HepG2 (cell line): Measurements from ENCODE around the gene FBXO30. TPM values are rescaled to one million over a fixed set of nuclear protein-coding genes. Genes with fewer than 3 reads are reported as not detected.

Experiments used
- ATAC-seq: fragments of 200-7000 bp; cut with Tn5 transposase; 3 replicates; pipeline ENCODE4 v1.9.1; 2020; ENCODE audit warnings: mild to moderate bottlenecking, moderate library complexity
- BruUV-seq: library from RNA; stranded (reverse); fragments of 400-500 nt; replicated peaks from 2 replicates; lab custom pipeline; 2021; lab: Mats Ljungman, UMichigan
- CTCF ChIA-PET: fragments of 300-600 bp; formaldehyde crosslinking; extraction: SDS; loops from one replicate; lab custom pipeline; 2021; ENCODE audit warnings: low total read pairs, inconsistent platforms, low intra/inter-chr PET ratio; lab: Yijun Ruan, JAX
- POLR2A ChIA-PET: fragments of 350-600 bp; sonication (Branson Sonifier 250); formaldehyde crosslinking; loops from one replicate; lab custom pipeline; 2020; ENCODE audit warnings: antibody characterized with exemption, inconsistent platforms; lab: Yijun Ruan, JAX
- DNase-seq: peaks from one replicate; pipeline ENCODE4 v3.0.0-alpha.2; 2015; ENCODE audit warnings: low spot score
- FAIRE-seq: peaks from 3 replicates; lab custom pipeline; 2011; peaks lifted over from hg19 to GRCh38; lab: Jason Lieb, UNC
- H2AFZ ChIP-seq: one replicate; pipeline ENCODE4 v1.6.1; 2011; ENCODE audit warnings: low read length, inconsistent platforms
- H3K27ac ChIP-seq: fragments of 300-600 bp; 3 replicates; pipeline ENCODE4 v1.8.0; 2011; ENCODE audit warnings: mixed run types, mild to moderate bottlenecking, mixed read lengths, low read length, inconsistent platforms; ENCODE audit not compliant: insufficient read depth; ENCODE audit errors: extremely low read length
- H3K27me3 ChIP-seq, 2 experiments: fragments of 200-600 bp in 1 of 2; 2 replicates in 1 of 2; 3 replicates in 1 of 2; pipeline versions ENCODE4 v1.6.0 to v1.8.0; 2011; ENCODE audit warnings: low read length in 2 of 2, mild to moderate bottlenecking in 2 of 2, moderate library complexity in 2 of 2, inconsistent platforms in 1 of 2; ENCODE audit not compliant: insufficient read depth in 2 of 2, control insufficient read depth in 1 of 2
- H3K36me3 ChIP-seq, 2 experiments: fragments of 200-600 bp in 1 of 2; replicated peaks in 1 of 2; 2 replicates in 1 of 2; 3 replicates in 1 of 2; pipeline versions ENCODE4 v1.5.1 to v1.8.0; 2011; ENCODE audit warnings: low read length in 2 of 2, inconsistent platforms in 1 of 2; ENCODE audit not compliant: insufficient read depth in 2 of 2, control insufficient read depth in 1 of 2
- H3K4me1 ChIP-seq: 2 replicates; pipeline ENCODE4 v1.5.1; 2012; ENCODE audit warnings: low read length, inconsistent platforms; ENCODE audit not compliant: insufficient read depth
- H3K4me2 ChIP-seq: 2 replicates; pipeline ENCODE4 v1.6.0; 2011; ENCODE audit warnings: low read depth, low read length, inconsistent platforms
- H3K4me3 ChIP-seq, 3 experiments: fragments of 200-600 bp in 1 of 3; sonication (generic), shearing (Covaris generic) in 1 of 3; replicated peaks in 1 of 3; 2 replicates each; pipeline ENCODE4 v1.5.1; 2011 to 2016; ENCODE audit warnings: low read length in 3 of 3, inconsistent platforms in 2 of 3, low read depth in 2 of 3, mild to moderate bottlenecking in 2 of 3, control low read depth in 1 of 3, mixed read lengths in 1 of 3; ENCODE audit not compliant: insufficient read depth in 1 of 3
- H3K79me2 ChIP-seq: one replicate; pipeline ENCODE4 v1.6.1; 2011; ENCODE audit warnings: low read length, inconsistent platforms; ENCODE audit not compliant: insufficient read depth
- H3K9ac ChIP-seq: 2 replicates; pipeline ENCODE4 v1.6.0; 2011; ENCODE audit warnings: mild to moderate bottlenecking, low read depth, low read length, inconsistent platforms; ENCODE audit not compliant: insufficient read depth
- H3K9me3 ChIP-seq: 2 replicates; pipeline ENCODE4 v1.5.1; 2012; ENCODE audit warnings: mild to moderate bottlenecking, low read length
- H4K20me1 ChIP-seq: 2 replicates; pipeline ENCODE4 v1.6.0; 2011; ENCODE audit warnings: inconsistent platforms, mild to moderate bottlenecking, low read length, moderate library complexity; ENCODE audit not compliant: insufficient read depth
- ATF5 ChIP-seq: sonication (generic); formaldehyde crosslinking; IDR thresholded peaks from 2 replicates; pipeline ENCODE4 v1.4.0; 2020; ENCODE audit warnings: mild to moderate bottlenecking, low read depth, missing genetic modification reagents
- DDIT3 ChIP-seq: sonication (generic); formaldehyde crosslinking; IDR thresholded peaks from 2 replicates; pipeline ENCODE4 v1.4.0; 2020; ENCODE audit warnings: mild to moderate bottlenecking, missing genetic modification reagents
- ETV6 ChIP-seq: sonication (generic); formaldehyde crosslinking; conservative IDR thresholded peaks from 2 replicates; pipeline ENCODE4 v1.4.0; 2020; ENCODE audit warnings: missing genetic modification reagents
- FOXJ3 ChIP-seq: sonication (generic); formaldehyde crosslinking; IDR thresholded peaks from 2 replicates; pipeline ENCODE4 v1.4.0; 2020; ENCODE audit warnings: missing genetic modification reagents, mild to moderate bottlenecking, borderline replicate concordance
- FOXO4 ChIP-seq: sonication (generic); formaldehyde crosslinking; conservative IDR thresholded peaks from 2 replicates; pipeline ENCODE4 v1.8.1; 2023; ENCODE audit warnings: missing genetic modification reagents
- FOXP4 ChIP-seq: sonication (generic); formaldehyde crosslinking; IDR thresholded peaks from 2 replicates; pipeline ENCODE4 v1.4.0; 2020; ENCODE audit warnings: missing genetic modification reagents
- GFI1 ChIP-seq: sonication (generic); formaldehyde crosslinking; IDR thresholded peaks from 2 replicates; pipeline ENCODE4 v1.5.0; 2020; ENCODE audit warnings: missing genetic modification reagents, mild to moderate bottlenecking, borderline replicate concordance
- MAFK ChIP-seq, 2 experiments: IDR thresholded peaks in 1 of 2; conservative IDR thresholded peaks in 1 of 2; 2 replicates each; pipeline ENCODE4 v1.6.1; 2011; ENCODE audit warnings: improper control_type of control experiment in 2 of 2, low read length in 2 of 2
- RFXAP ChIP-seq: sonication (generic); formaldehyde crosslinking; IDR thresholded peaks from 2 replicates; pipeline ENCODE4 v1.4.0; 2020; ENCODE audit warnings: missing genetic modification reagents, borderline replicate concordance
- TBX2 ChIP-seq: sonication (generic); formaldehyde crosslinking; IDR thresholded peaks from 2 replicates; pipeline ENCODE4 v1.5.0; 2020; ENCODE audit warnings: missing genetic modification reagents, mild to moderate bottlenecking, borderline replicate concordance
- TCF7L2 ChIP-seq: IDR thresholded peaks from 2 replicates; pipeline ENCODE4 v1.6.1; 2011; ENCODE audit warnings: mild to moderate bottlenecking, low read depth, low read length, moderate library complexity
- ZNF414 ChIP-seq: sonication (generic); formaldehyde crosslinking; IDR thresholded peaks from 2 replicates; pipeline ENCODE4 v1.5.0; 2020; ENCODE audit warnings: missing genetic modification reagents
- ZNF569 ChIP-seq: sonication (generic); formaldehyde crosslinking; IDR thresholded peaks from 2 replicates; pipeline ENCODE4 v1.5.0; 2020; ENCODE audit warnings: mild to moderate bottlenecking, missing genetic modification reagents, moderate library complexity, borderline replicate concordance
- ZNF740 ChIP-seq: sonication (generic); formaldehyde crosslinking; IDR thresholded peaks from 2 replicates; pipeline ENCODE4 v1.4.0; 2020; ENCODE audit warnings: missing genetic modification reagents
- ZNF83 ChIP-seq: sonication (generic); formaldehyde crosslinking; IDR thresholded peaks from 2 replicates; pipeline ENCODE4 v1.4.0; 2020; ENCODE audit warnings: missing genetic modification reagents, mild to moderate bottlenecking, borderline replicate concordance
- ZSCAN12 ChIP-seq: sonication (generic); formaldehyde crosslinking; IDR thresholded peaks from 2 replicates; pipeline ENCODE4 v1.9.0; 2021; ENCODE audit warnings: mild to moderate bottlenecking, missing genetic modification reagents
- WGBS: methylation state at CpG from one replicate; pipeline ENCODE4 v1.1.6; 2017; ENCODE audit warnings: low lambda C conversion rate; 5-methylcytosine and 5-hydroxymethylcytosine counted together
- in situ Hi-C: cut with HindIII; loops from 2 replicates; pipeline ENCODE4 v1.10.0; 2017; ENCODE audit warnings: low pct_unique_long_range_greater_than_20kb; ENCODE audit not compliant: extremely low pct_ligation_motif_present
- intact Hi-C: fragments of 100-400 bp; cut with micrococcal nuclease; formaldehyde crosslinking; loops from one replicate; pipeline ENCODE4 v1.10.0; 2022; ENCODE audit not compliant: unreplicated experiment
- polyA plus RNA-seq, 8 experiments: library from polyadenylated mRNA; depleted of rRNA in 3 of 8; stranded (reverse) in 7 of 8; unstranded in 1 of 8; fragments of >200 nt; fragmentation: Illumina TruSeq in 4 of 8; extraction: Trizol in 4 of 8; gene quantifications; 2 replicates each; pipeline versions ENCODE4 v1.2.1 to v1.2.3, GENCODE V29; 2011 to 2016; ENCODE audit warnings: low read depth in 4 of 8, missing spikeins in 1 of 8, mixed read lengths in 1 of 8; ENCODE audit not compliant: insufficient read depth in 1 of 8
- total RNA-seq, 5 experiments: library from RNA; depleted of rRNA; stranded (reverse); fragments of >200 nt; fragmentation: Illumina TruSeq; extraction: Trizol; gene quantifications; 2 replicates each; pipeline ENCODE4 v1.2.3, GENCODE V29; 2016; ENCODE audit warnings: low read depth in 1 of 5

The FBXO30 gene
- total and polyA plus RNA-seq, 2 of the 13 experiments (the other 11 are each of a cell fraction or from before 2014, with no cell fraction given): 3.2 to 7.1 TPM

GRCh38 chr6:145848541-145848940 lies 33.9 kb upstream of the FBXO30 start:
- DNase-seq (no peak), FAIRE-seq (no peak), ATAC-seq (no peak)
- Histone ChIP-seq H4K20me1 (no peaks in the 10 kb centered on the region), H3K4me3 (no peak overlapping the region), H3K27ac (no peak overlapping the region), H3K27me3 (no peaks in the 10 kb centered on the region), H3K79me2 (no peaks in the 10 kb centered on the region), H3K4me1 (no peaks in the 10 kb centered on the region), H3K4me2 (no peak overlapping the region), H3K9me3 (no peaks in the 10 kb centered on the region), H3K9ac (no peak overlapping the region), H2AFZ (no peak overlapping the region), H3K36me3 (no peaks in the 10 kb centered on the region)
- in situ Hi-C loops (no loop called here), intact Hi-C loops (no loop called here)
- WGBS: 83% methylated on average over 2 of the region's 2 CpGs
- CTCF ChIA-PET: no interaction called here
- TF ChIP-seq FOXO4 (CRISPR knock-in tag) (no peak), ETV6 (CRISPR knock-in tag) (no peak), ZNF83 (CRISPR knock-in tag) (no peak), ZNF569 (no peak), ZSCAN12 (no peak), FOXJ3 (CRISPR knock-in tag) (no peak), FOXP4 (CRISPR knock-in tag) (no peak), TBX2 (no peak), ZNF740 (no peak), ZNF414 (no peak), MAFK (conservative IDR thresholded peaks at IDR 0.05 in 1 of 2, IDR thresholded peaks at IDR 0.05 in 1 of 2; ENCODE audit: low read length in 2 of 2) (no peak), GFI1 (CRISPR knock-in tag) (no peak), DDIT3 (CRISPR knock-in tag) (no peak), RFXAP (CRISPR knock-in tag) (no peak), TCF7L2 (no peak), ATF5 (CRISPR knock-in tag) (no peak)
- POLR2A ChIA-PET: no interaction called here
- no TSS peak for BruUV-seq
